ENCODE results near the gene LZTS3.
"Not testable (repeated sequence)": the region's sequence is repeated elsewhere in the genome, so short reads cannot be mapped to it uniquely, and the experiment has no call there.

Gene LZTS3

DNA sequence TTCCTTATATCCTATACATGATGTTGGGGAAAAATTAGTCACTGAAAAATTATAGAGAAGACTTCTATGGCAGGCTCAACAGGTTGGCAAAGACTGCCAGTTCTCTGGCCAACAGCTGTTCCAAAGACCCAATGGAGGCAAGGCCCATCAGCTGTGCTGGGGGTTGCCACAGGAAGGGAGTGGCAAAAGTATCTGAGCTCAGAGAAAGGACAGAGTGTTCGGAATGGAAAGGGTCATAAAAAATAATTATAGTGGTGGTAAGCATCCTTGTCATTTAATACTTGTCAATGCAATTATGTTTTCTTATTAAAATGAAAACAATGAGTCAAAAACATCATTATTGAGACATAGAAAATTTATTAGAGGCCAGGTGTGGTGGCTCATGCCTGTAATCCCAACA is 49.8 kb downstream of the LZTS3 start:
- no peak for FAIRE-seq
- TF ChIP-seq POLR2A (IDR thresholded peaks at IDR 0.05; ENCODE audit: low read depth, low read length), result no peak
- no peak for DNase-seq (ENCODE audit: insufficient read length, low spot score)

- FAIRE-seq (no peak), DNase-seq (ENCODE audit: insufficient read length, low spot score) (no peak)
- TF ChIP-seq POLR2A (IDR thresholded peaks at IDR 0.05; ENCODE audit: low read depth, low read length), result no peak
Measured at GRCh38 chr20:3121955-3122610, 51.3 kb downstream of the LZTS3 start.

DNA sequence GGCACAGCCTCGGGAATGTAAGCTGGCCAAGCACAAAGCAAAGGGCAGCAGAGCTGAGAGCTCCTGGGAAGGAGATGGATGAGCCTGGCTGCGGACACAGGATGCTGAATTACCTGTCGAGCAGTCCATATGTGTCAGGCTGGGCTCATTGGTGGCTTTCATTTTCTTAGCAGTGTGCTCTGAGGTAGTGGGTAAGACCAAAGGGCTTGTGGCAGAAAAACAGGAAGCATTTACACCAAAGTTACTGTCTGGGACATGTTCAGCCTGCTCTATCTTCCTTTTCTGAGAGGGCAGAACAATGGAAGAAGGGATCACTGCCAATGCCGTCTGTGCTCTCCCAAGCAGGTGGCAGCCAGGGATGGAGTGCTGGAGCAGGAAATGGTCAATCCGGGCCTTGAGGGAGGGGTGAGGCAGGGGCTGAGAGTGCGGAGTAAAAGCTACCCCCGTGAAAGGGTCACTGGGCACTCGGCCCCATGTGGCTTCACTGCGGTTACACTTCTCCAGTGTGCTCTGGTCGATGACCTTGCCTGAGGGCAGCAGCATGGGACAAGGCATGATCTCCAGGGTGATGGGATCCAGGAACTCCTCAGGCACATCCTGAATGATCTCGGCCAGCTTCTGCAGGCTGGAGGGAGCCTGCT is 52.0 kb downstream of the LZTS3 start:
- no peak for TF ChIP-seq POLR2A (IDR thresholded peaks at IDR 0.05; ENCODE audit: low read depth, low read length)
- FAIRE-seq (no peak), DNase-seq (ENCODE audit: insufficient read length, low spot score) (no peak)

DNA sequence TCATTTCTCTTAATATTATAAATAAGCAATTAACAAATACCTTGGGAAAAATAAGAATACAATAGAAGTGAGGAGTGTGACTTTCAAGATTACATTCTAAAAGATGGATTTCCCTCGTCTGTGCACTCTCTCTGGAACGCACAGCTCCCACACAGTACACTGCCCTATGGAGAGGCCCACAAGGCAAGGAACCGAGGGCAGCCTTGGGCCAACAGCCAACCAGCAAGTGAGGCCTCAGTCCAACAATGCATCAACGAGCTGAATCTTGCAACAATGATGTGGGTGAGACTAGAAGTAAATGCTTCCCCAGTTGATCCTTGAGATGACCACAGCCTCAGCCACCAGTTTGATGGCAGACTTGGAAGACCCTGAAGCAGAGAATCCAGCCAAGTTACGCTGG is 54.3 kb downstream of the LZTS3 start:
- DNase-seq (ENCODE audit: insufficient read length, low spot score) (no peak), FAIRE-seq (no peak)
- TF ChIP-seq POLR2A (IDR thresholded peaks at IDR 0.05; ENCODE audit: low read depth, low read length), result no peak

GRCh38 chr20:3117839-3118379 is 55.4 kb downstream of the LZTS3 start:
- FAIRE-seq; DNase-seq (ENCODE audit: insufficient read length, low spot score): not testable (repeated sequence)

- FAIRE-seq (no peak), DNase-seq (ENCODE audit: insufficient read length, low spot score) (no peak)
- no peak for TF ChIP-seq POLR2A (IDR thresholded peaks at IDR 0.05; ENCODE audit: low read depth, low read length)
Measured at GRCh38 chr20:3116341-3116740, 57.0 kb downstream of the LZTS3 start.

GRCh38 chr20:3115190-3116107 is 57.9 kb downstream of the LZTS3 start:
- no peak for FAIRE-seq
- TF ChIP-seq POLR2A (IDR thresholded peaks at IDR 0.05; ENCODE audit: low read depth, low read length), result no peak
- peak; percentile 87 for DNase-seq (ENCODE audit: insufficient read length, low spot score)
